ENCODE data around the gene MYLK3. TPM values are rescaled to one million over a fixed set of nuclear protein-coding genes. Genes with fewer than 3 reads are reported as not detected.

The MYLK3 gene
- total RNA-seq, 6 experiments from 2014 or later = 0.06 to 0.44 (median 0.23) TPM

DNA sequence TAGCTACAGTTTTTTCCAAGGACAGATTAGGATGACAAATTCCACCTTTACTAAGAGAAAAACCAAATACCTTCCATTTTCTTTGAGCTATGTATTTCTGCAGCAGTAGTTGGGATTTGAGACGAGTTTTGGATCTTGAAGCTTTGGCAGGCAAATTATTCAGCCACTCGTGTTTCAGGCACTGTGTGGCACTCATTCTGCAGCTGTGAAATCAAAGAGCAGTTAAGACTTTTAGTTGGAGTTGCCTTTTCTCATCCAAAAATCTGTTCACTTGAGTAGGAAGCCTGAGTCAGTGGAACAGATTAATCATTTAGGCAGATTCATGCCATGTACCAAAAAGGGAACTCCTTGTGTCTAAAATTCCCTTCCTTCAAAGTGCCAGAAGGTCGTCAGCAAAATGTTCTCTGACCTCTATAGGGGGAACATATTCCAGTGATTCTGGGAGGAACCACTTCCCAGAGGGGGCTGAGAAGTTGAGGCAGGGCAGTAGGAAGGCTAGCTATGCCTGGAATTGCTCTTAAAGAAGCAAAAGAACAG lies 38.6 kb downstream of the MYLK3 start:
- Histone ChIP-seq H3K27me3 (no peaks in the 10 kb centered on the region), H3K4me3 (no peak overlapping the region), H3K36me3 (no peaks in the 10 kb centered on the region), H3K4me1 (no peaks in the 10 kb centered on the region), H3K9me3 (no peaks in the 10 kb centered on the region), H3K27ac (no peak overlapping the region)
- ATAC-seq (no peak), DNase-seq (no peak)
- 64% methylated on average over 2 of the region's 3 CpGs for WGBS (ENCODE audit: insufficient coverage, low coverage, low lambda C conversion rate, missing lambda C conversion rate)
- intact Hi-C loops (cut with DNase I) = no loop called here
- TF ChIP-seq POLR2A (IDR thresholded peaks at IDR 0.05) = no peak
- TF ChIP-seq, protein P1, sequence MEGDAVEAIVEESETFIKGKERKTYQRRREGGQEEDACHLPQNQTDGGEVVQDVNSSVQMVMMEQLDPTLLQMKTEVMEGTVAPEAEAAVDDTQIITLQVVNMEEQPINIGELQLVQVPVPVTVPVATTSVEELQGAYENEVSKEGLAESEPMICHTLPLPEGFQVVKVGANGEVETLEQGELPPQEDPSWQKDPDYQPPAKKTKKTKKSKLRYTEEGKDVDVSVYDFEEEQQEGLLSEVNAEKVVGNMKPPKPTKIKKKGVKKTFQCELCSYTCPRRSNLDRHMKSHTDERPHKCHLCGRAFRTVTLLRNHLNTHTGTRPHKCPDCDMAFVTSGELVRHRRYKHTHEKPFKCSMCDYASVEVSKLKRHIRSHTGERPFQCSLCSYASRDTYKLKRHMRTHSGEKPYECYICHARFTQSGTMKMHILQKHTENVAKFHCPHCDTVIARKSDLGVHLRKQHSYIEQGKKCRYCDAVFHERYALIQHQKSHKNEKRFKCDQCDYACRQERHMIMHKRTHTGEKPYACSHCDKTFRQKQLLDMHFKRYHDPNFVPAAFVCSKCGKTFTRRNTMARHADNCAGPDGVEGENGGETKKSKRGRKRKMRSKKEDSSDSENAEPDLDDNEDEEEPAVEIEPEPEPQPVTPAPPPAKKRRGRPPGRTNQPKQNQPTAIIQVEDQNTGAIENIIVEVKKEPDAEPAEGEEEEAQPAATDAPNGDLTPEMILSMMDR (IDR thresholded peaks at IDR 0.05) = no peak

GRCh38 chr16:46706642-46707041 lies 41.5 kb downstream of the MYLK3 start:
- ATAC-seq (no peak), DNase-seq (no peak)
- WGBS (ENCODE audit: insufficient coverage, low coverage, low lambda C conversion rate, missing lambda C conversion rate) = 0% methylated on average over 1 of the region's 1 CpG
- Histone ChIP-seq H3K4me3 (no peak overlapping the region), H3K4me1 (no peaks in the 10 kb centered on the region), H3K27ac (no peak overlapping the region), H3K9me3 (no peaks in the 10 kb centered on the region), H3K36me3 (no peaks in the 10 kb centered on the region), H3K27me3 (no peaks in the 10 kb centered on the region)
- intact Hi-C loops (cut with DNase I) = no loop called here
- TF ChIP-seq, protein P1 (IDR thresholded peaks at IDR 0.05) = no peak
- TF ChIP-seq POLR2A (IDR thresholded peaks at IDR 0.05) = no peak

GRCh38 chr16:46702030-46702429 lies 46.1 kb downstream of the MYLK3 start:
- H3K27ac ChIP-seq = no peak overlapping the region
- H3K27me3 ChIP-seq = no peaks in the 10 kb centered on the region
- H3K4me3 ChIP-seq = no peak overlapping the region
- H3K9me3 ChIP-seq = no peaks in the 10 kb centered on the region
- intact Hi-C loops (cut with DNase I) = no loop called here
- no peak for ATAC-seq
- DNase-seq = no peak
- whole genome bisulfite sequencing (ENCODE audit: insufficient coverage, low coverage, low lambda C conversion rate, missing lambda C conversion rate) = 69% methylated on average over 2 of the region's 2 CpGs
- H3K4me1 ChIP-seq = no peaks in the 10 kb centered on the region
- H3K36me3 ChIP-seq = no peaks in the 10 kb centered on the region
- no peak for TF ChIP-seq POLR2A (IDR thresholded peaks at IDR 0.05)

DNA sequence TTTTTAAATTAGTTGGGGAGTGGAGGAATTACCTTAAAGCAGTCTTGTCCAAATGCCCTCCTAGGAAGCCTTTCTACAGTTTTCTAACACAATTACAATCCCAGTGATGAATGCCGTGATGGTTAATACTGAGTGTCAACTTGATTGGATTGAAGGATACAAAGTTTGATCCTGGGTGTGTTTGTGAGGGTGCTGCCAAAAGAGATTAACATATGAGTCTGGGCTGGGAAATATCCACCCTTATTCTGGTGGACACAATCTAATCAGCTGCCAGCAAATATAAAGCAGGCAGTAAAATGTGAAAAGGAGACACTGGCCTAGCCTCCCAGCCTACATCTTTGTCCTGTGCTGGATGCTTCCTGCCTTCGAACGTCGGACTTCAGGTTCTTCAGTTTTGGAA lies 46.5 kb downstream of the MYLK3 start:
- TF ChIP-seq, protein P1 (IDR thresholded peaks at IDR 0.05) = no peak
- TF ChIP-seq POLR2A (IDR thresholded peaks at IDR 0.05) = no peak
- no peaks in the 10 kb centered on the region for H3K4me1 ChIP-seq
- no peaks in the 10 kb centered on the region for H3K9me3 ChIP-seq
- no peak overlapping the region for H3K27ac ChIP-seq
- intact Hi-C loops (cut with DNase I) = no loop called here
- no peaks in the 10 kb centered on the region for H3K36me3 ChIP-seq
- DNase-seq (no peak), ATAC-seq (no peak)
- no peak overlapping the region for H3K4me3 ChIP-seq
- WGBS (ENCODE audit: insufficient coverage, low coverage, low lambda C conversion rate, missing lambda C conversion rate) = 77% methylated on average over 3 of the region's 4 CpGs
- H3K27me3 ChIP-seq = no peaks in the 10 kb centered on the region

- intact Hi-C loops (cut with DNase I) = no loop called here
- Histone ChIP-seq H3K4me3 (no peak overlapping the region), H3K36me3 (no peaks in the 10 kb centered on the region), H3K9me3 (no peaks in the 10 kb centered on the region), H3K27me3 (no peaks in the 10 kb centered on the region), H3K27ac (no peak overlapping the region), H3K4me1 (no peaks in the 10 kb centered on the region)
- no peak for TF ChIP-seq POLR2A (IDR thresholded peaks at IDR 0.05)
- TF ChIP-seq, protein P1 (IDR thresholded peaks at IDR 0.05) = no peak
- DNase-seq (no peak), ATAC-seq (no peak)
- 89% methylated on average over 3 of the region's 3 CpGs for WGBS (ENCODE audit: insufficient coverage, low coverage, low lambda C conversion rate, missing lambda C conversion rate)
Measured at GRCh38 chr16:46700048-46700447, 48.1 kb downstream of the MYLK3 start.

Measured in right lobe of liver (tissue), 6 donors.